Measurements from ENCODE around the gene C3. TPM values are rescaled to one million over a fixed set of nuclear protein-coding genes. Genes with fewer than 3 reads are reported as not detected.
"Not testable (repeated sequence)": the region's sequence is repeated elsewhere in the genome, so short reads cannot be mapped to it uniquely, and the experiment has no call there.

Gene C3
- total RNA-seq, 4 donors from 2014 or later = 393 to 1,020 (median 677) TPM

- no peak for DNase-seq (ENCODE audit: extremely low spot score)
These were observed 8.8 kb downstream of the C3 start for GRCh38 chr19:6711605-6712004.

GRCh38 chr19:6711078-6711361, 9.4 kb downstream of the C3 start:
- Histone ChIP-seq H3K27ac (replicated peaks in 1 of 4) (no peak overlapping the region), H3K36me3 (peaks cover 0 to 10% (median 7%) of the 10 kb centered on the region in 4 donors), H3K4me3 (no peak overlapping the region), H3K4me1 (peaks cover 0 to 12% (median 4%) of the 10 kb centered on the region in 4 donors), H3K27me3 (peaks cover 0 to 77% (median 5%) of the 10 kb centered on the region in 4 donors), H3K9me3 (no peaks in the 10 kb centered on the region)
- DNase-seq (ENCODE audit: extremely low spot score) = no peak
- WGBS = 41% methylated on average over 9 of the region's 9 CpGs
- intact Hi-C loops (cut with DNase I) = no loop called here
- TF ChIP-seq EP300 (IDR thresholded peaks at IDR 0.05) = no peak
- TF ChIP-seq POLR2A (IDR thresholded peaks at IDR 0.05; ENCODE audit: low read depth) = no peak
- TF ChIP-seq POLR2AphosphoS5 (IDR thresholded peaks at IDR 0.05) = no peak
- TF ChIP-seq CTCF (IDR thresholded peaks at IDR 0.05) = no peak

More at GRCh38 chr19:6711605-6712004, 8.8 kb downstream of the C3 start:
- Histone ChIP-seq H3K9me3 (no peaks in the 10 kb centered on the region), H3K36me3 (peaks cover 0 to 12% (median 7%) of the 10 kb centered on the region in 4 donors), H3K4me1 (peaks cover 0 to 12% (median 4%) of the 10 kb centered on the region in 4 donors), H3K4me3 (no peak overlapping the region), H3K27ac (replicated peaks in 1 of 4) (no peak overlapping the region), H3K27me3 (peaks cover 0 to 82% (median 5%) of the 10 kb centered on the region in 4 donors)
- TF ChIP-seq POLR2A (IDR thresholded peaks at IDR 0.05; ENCODE audit: low read depth) = no peak
- TF ChIP-seq POLR2AphosphoS5 (IDR thresholded peaks at IDR 0.05) = no peak
- no peak for TF ChIP-seq EP300 (IDR thresholded peaks at IDR 0.05)
- no peak for TF ChIP-seq CTCF (IDR thresholded peaks at IDR 0.05)
- intact Hi-C loops (cut with DNase I) = no loop called here
- WGBS = 87% methylated on average over 8 of the region's 10 CpGs

- peaks cover 0 to 12% (median 4%) of the 10 kb centered on the region in 4 donors for H3K4me1 ChIP-seq
- no peak for DNase-seq (ENCODE audit: extremely low spot score)
- peaks cover 0 to 8% (median 7%) of the 10 kb centered on the region in 4 donors for H3K36me3 ChIP-seq
- no peaks in the 10 kb centered on the region for H3K9me3 ChIP-seq
- intact Hi-C loops (cut with DNase I) = no loop called here
- peaks cover 0 to 75% (median 5%) of the 10 kb centered on the region in 4 donors for H3K27me3 ChIP-seq
- no peak overlapping the region for H3K4me3 ChIP-seq
- no peak for TF ChIP-seq POLR2AphosphoS5 (IDR thresholded peaks at IDR 0.05)
- no peak overlapping the region for H3K27ac ChIP-seq (replicated peaks in 1 of 4)
- 22% methylated on average over 30 of the region's 30 CpGs for WGBS
These were observed 10.0 kb downstream of the C3 start for GRCh38 chr19:6710273-6711077.

GRCh38 chr19:6709549-6709948, 10.9 kb downstream of the C3 start:
- Histone ChIP-seq H3K4me3 (no peak overlapping the region), H3K27me3 (peaks cover 0 to 71% (median 5%) of the 10 kb centered on the region in 4 donors), H3K9me3 (no peaks in the 10 kb centered on the region), H3K36me3 (peaks cover 0 to 8% (median 7%) of the 10 kb centered on the region in 4 donors), H3K27ac (replicated peaks in 1 of 4) (no peak overlapping the region), H3K4me1 (peaks cover 0 to 12% (median 4%) of the 10 kb centered on the region in 4 donors)
- intact Hi-C loops (cut with DNase I) = no loop called here
- no peak for TF ChIP-seq POLR2A (IDR thresholded peaks at IDR 0.05; ENCODE audit: low read depth)
- TF ChIP-seq POLR2AphosphoS5 (IDR thresholded peaks at IDR 0.05) = no peak
- no peak for TF ChIP-seq CTCF (IDR thresholded peaks at IDR 0.05)
- no peak for TF ChIP-seq EP300 (IDR thresholded peaks at IDR 0.05)
- WGBS = 50% methylated on average over 14 of the region's 14 CpGs
- DNase-seq (ENCODE audit: extremely low spot score) = no peak

- DNase-seq (ENCODE audit: extremely low spot score); H3K36me3 ChIP-seq; H3K27ac ChIP-seq (replicated peaks in 1 of 4); H3K9me3 ChIP-seq; intact Hi-C loops (cut with DNase I); H3K4me3 ChIP-seq: not testable (repeated sequence)
- 88% methylated on average over 12 of the region's 12 CpGs for WGBS
- H3K4me1 ChIP-seq = peaks cover 0 to 12% (median 4%) of the 10 kb centered on the region in 4 donors
- peaks cover 0 to 69% (median 5%) of the 10 kb centered on the region in 4 donors for H3K27me3 ChIP-seq
These were observed 11.5 kb downstream of the C3 start for GRCh38 chr19:6708913-6709312.

All from esophagus muscularis mucosa (tissue), 4 donors.